Stomach (tissue), 4 donors: Measurements from ENCODE around the gene STOML1.

Experiments used
- EP300 ChIP-seq: sonication (generic); formaldehyde crosslinking; IDR thresholded peaks from one replicate; pipeline ENCODE4 v1.6.1; 2017; ENCODE audit warnings: antibody characterized with exemption
- TF ChIP-seq, protein P1 (sequence below), 7 experiments: fragments of 450-650 bp in 4 of 7; fragments of 200-600 bp in 3 of 7; sonication (generic) in 3 of 7; IDR thresholded peaks; one replicate each; pipeline ENCODE4 v1.5.1; 2016 to 2019; ENCODE audit warnings: antibody characterized with exemption in 7 of 7, control low read depth in 2 of 7, mild to moderate bottlenecking in 1 of 7

GRCh38 chr15:74011610-74012009 is 19.5 kb upstream of the STOML1 start:
- no peak for TF ChIP-seq EP300
- TF ChIP-seq, protein P1, sequence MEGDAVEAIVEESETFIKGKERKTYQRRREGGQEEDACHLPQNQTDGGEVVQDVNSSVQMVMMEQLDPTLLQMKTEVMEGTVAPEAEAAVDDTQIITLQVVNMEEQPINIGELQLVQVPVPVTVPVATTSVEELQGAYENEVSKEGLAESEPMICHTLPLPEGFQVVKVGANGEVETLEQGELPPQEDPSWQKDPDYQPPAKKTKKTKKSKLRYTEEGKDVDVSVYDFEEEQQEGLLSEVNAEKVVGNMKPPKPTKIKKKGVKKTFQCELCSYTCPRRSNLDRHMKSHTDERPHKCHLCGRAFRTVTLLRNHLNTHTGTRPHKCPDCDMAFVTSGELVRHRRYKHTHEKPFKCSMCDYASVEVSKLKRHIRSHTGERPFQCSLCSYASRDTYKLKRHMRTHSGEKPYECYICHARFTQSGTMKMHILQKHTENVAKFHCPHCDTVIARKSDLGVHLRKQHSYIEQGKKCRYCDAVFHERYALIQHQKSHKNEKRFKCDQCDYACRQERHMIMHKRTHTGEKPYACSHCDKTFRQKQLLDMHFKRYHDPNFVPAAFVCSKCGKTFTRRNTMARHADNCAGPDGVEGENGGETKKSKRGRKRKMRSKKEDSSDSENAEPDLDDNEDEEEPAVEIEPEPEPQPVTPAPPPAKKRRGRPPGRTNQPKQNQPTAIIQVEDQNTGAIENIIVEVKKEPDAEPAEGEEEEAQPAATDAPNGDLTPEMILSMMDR (IDR thresholded peaks at IDR 0.05) = no peak
